ENCODE data around the gene PDE4C.

The PDE4C gene

GRCh38 chr19:18225702-18226468 is at the start of gene PDE4C:
Gene PDE4C (minus strand): TSS chr19:18226438. CDS start chr19:18226415, 23 bp downstream.
- DNase-seq = no peak

GRCh38 chr19:18274781-18275356 is 48.6 kb upstream of the PDE4C start:
- peak overlapping the region in 1 of 2 donors; percentile 82 for H3K27ac Mint-ChIP-seq
- ATAC-seq (no peak), DNase-seq (no peak)
- peaks cover 48% of the 10 kb centered on the region for H3K4me1 Mint-ChIP-seq
- no peaks in the 10 kb centered on the region for H3K9me3 Mint-ChIP-seq
- H3K27me3 Mint-ChIP-seq = no peaks in the 10 kb centered on the region
- H3K4me3 Mint-ChIP-seq = peak overlapping the region in 1 of 2 donors; percentile 21

More at GRCh38 chr19:18225702-18226468, at the start of gene PDE4C:
- Mint-ChIP-seq H3K27me3 (peaks cover 90% of the 10 kb centered on the region), H3K4me1 (peaks cover 47% of the 10 kb centered on the region), H3K9me3 (no peaks in the 10 kb centered on the region), H3K27ac (peak within 1 kb of the TSS in 1 of 2 donors; percentile 65), H3K4me3 (peak within 1 kb of the TSS; percentile 85 to 94)
- ATAC-seq = no peak

- H3K4me1 Mint-ChIP-seq = peaks cover 43% of the 10 kb centered on the region
- H3K4me3 Mint-ChIP-seq = peak within 1 kb of the TSS in 1 of 2 donors; percentile 21
- DNase-seq (peak in 1 of 2 donors; percentile 30), ATAC-seq (peak; percentile 53)
- peak within 1 kb of the TSS in 1 of 2 donors; percentile 82 for H3K27ac Mint-ChIP-seq
- no peaks in the 10 kb centered on the region for H3K27me3 Mint-ChIP-seq
- H3K9me3 Mint-ChIP-seq = no peaks in the 10 kb centered on the region
These were observed 48.1 kb upstream of the PDE4C start, which contains the start of gene IQCN for GRCh38 chr19:18274219-18274780. Gene IQCN (minus strand): TSS chr19:18274452. CDS start chr19:18269478, 4,974 bp downstream.

- ATAC-seq = no peak
- H3K4me1 Mint-ChIP-seq = peaks cover 37% of the 10 kb centered on the region
- no peaks in the 10 kb centered on the region for H3K27me3 Mint-ChIP-seq
- peak overlapping the region in 1 of 2 donors; percentile 42 for H3K27ac Mint-ChIP-seq
- no peak overlapping the region for H3K4me3 Mint-ChIP-seq
- DNase-seq = no peak
- H3K9me3 Mint-ChIP-seq = no peaks in the 10 kb centered on the region
These were observed 47.5 kb upstream of the PDE4C start for GRCh38 chr19:18273561-18274218.

GRCh38 chr19:18271433-18271841 is 45.2 kb upstream of the PDE4C start:
- no peaks in the 10 kb centered on the region for H3K27me3 Mint-ChIP-seq
- H3K9me3 Mint-ChIP-seq = no peaks in the 10 kb centered on the region
- no peak overlapping the region for H3K4me3 Mint-ChIP-seq
- ATAC-seq (no peak), DNase-seq (no peak)
- peaks cover 20% of the 10 kb centered on the region for H3K4me1 Mint-ChIP-seq
- no peak overlapping the region for H3K27ac Mint-ChIP-seq

- Mint-ChIP-seq H3K27ac (no peak overlapping the region), H3K9me3 (no peaks in the 10 kb centered on the region), H3K4me3 (no peak overlapping the region), H3K27me3 (no peaks in the 10 kb centered on the region), H3K4me1 (peaks cover 14% of the 10 kb centered on the region)
- DNase-seq = no peak
- ATAC-seq = no peak
These were observed 44.1 kb upstream of the PDE4C start for GRCh38 chr19:18270326-18270725.

GRCh38 chr19:18269070-18269723 is 43.0 kb upstream of the PDE4C start:
- DNase-seq = no peak
- peaks cover 2% of the 10 kb centered on the region for H3K4me1 Mint-ChIP-seq
- no peaks in the 10 kb centered on the region for H3K9me3 Mint-ChIP-seq
- no peak overlapping the region for H3K27ac Mint-ChIP-seq
- no peaks in the 10 kb centered on the region for H3K27me3 Mint-ChIP-seq
- H3K4me3 Mint-ChIP-seq = no peak overlapping the region
- ATAC-seq = no peak

GRCh38 chr19:18266771-18267686 is 40.8 kb upstream of the PDE4C start:
- no peak overlapping the region for H3K4me3 Mint-ChIP-seq
- ATAC-seq (no peak), DNase-seq (no peak)

GRCh38 chr19:18265582-18265981 is 39.3 kb upstream of the PDE4C start:
- Mint-ChIP-seq H3K27me3 (no peaks in the 10 kb centered on the region), H3K4me1 (no peaks in the 10 kb centered on the region), H3K27ac (no peak overlapping the region), H3K9me3 (no peaks in the 10 kb centered on the region), H3K4me3 (no peak overlapping the region)
- no peak for DNase-seq
- no peak for ATAC-seq

More at GRCh38 chr19:18266771-18267686, 40.8 kb upstream of the PDE4C start:
- Mint-ChIP-seq H3K4me1 (no peaks in the 10 kb centered on the region), H3K9me3 (no peaks in the 10 kb centered on the region), H3K27me3 (no peaks in the 10 kb centered on the region), H3K27ac (peak overlapping the region in 1 of 2 donors; percentile 50)

GRCh38 chr19:18264971-18265540 is 38.8 kb upstream of the PDE4C start:
- Mint-ChIP-seq H3K9me3 (no peaks in the 10 kb centered on the region), H3K4me1 (no peaks in the 10 kb centered on the region), H3K27ac (no peak overlapping the region), H3K27me3 (no peaks in the 10 kb centered on the region), H3K4me3 (no peak overlapping the region)
- DNase-seq = no peak
- ATAC-seq = no peak

- Mint-ChIP-seq H3K4me1 (no peaks in the 10 kb centered on the region), H3K9me3 (no peaks in the 10 kb centered on the region)
These were observed 38.1 kb upstream of the PDE4C start for GRCh38 chr19:18264137-18264854.

GRCh38 chr19:18263324-18264136 is 37.3 kb upstream of the PDE4C start:
- no peaks in the 10 kb centered on the region for H3K9me3 Mint-ChIP-seq
- no peaks in the 10 kb centered on the region for H3K27me3 Mint-ChIP-seq
- H3K27ac Mint-ChIP-seq = no peak overlapping the region
- H3K4me1 Mint-ChIP-seq = no peaks in the 10 kb centered on the region
- DNase-seq (no peak), ATAC-seq (no peak)
- no peak overlapping the region for H3K4me3 Mint-ChIP-seq

More at GRCh38 chr19:18264137-18264854, 38.1 kb upstream of the PDE4C start:
- DNase-seq (no peak), ATAC-seq (no peak)
- no peak overlapping the region for H3K4me3 Mint-ChIP-seq
- no peak overlapping the region for H3K27ac Mint-ChIP-seq
- H3K27me3 Mint-ChIP-seq = no peaks in the 10 kb centered on the region

- H3K27ac Mint-ChIP-seq = no peak overlapping the region
- no peak overlapping the region for H3K4me3 Mint-ChIP-seq
- no peaks in the 10 kb centered on the region for H3K27me3 Mint-ChIP-seq
- no peaks in the 10 kb centered on the region for H3K4me1 Mint-ChIP-seq
- H3K9me3 Mint-ChIP-seq = no peaks in the 10 kb centered on the region
- DNase-seq (no peak), ATAC-seq (no peak)
These were observed 36.7 kb upstream of the PDE4C start for GRCh38 chr19:18262917-18263316.

Measured in stimulated activated naive CD8-positive, alpha-beta T cell treated with anti-CD3 and anti-CD28 coated beads, Interleukin-15, amount 100 ng/mL, for 72 hours (primary cell).